Measurements from ENCODE around the gene GJD3.

- TF ChIP-seq REST (IDR thresholded peaks at IDR 0.05; ENCODE audit: insufficient read depth in 1 of 2, low read depth in 2 of 2, low read length in 2 of 2) (no peak), POLR2AphosphoS5 (IDR thresholded peaks at IDR 0.05; ENCODE audit: low read depth, low read length) (no peak)
Measured at GRCh38 chr17:40338941-40339649, 25.4 kb downstream of the GJD3 start.
